ENCODE data around the gene SARDH.

SARDH gene

DNA sequence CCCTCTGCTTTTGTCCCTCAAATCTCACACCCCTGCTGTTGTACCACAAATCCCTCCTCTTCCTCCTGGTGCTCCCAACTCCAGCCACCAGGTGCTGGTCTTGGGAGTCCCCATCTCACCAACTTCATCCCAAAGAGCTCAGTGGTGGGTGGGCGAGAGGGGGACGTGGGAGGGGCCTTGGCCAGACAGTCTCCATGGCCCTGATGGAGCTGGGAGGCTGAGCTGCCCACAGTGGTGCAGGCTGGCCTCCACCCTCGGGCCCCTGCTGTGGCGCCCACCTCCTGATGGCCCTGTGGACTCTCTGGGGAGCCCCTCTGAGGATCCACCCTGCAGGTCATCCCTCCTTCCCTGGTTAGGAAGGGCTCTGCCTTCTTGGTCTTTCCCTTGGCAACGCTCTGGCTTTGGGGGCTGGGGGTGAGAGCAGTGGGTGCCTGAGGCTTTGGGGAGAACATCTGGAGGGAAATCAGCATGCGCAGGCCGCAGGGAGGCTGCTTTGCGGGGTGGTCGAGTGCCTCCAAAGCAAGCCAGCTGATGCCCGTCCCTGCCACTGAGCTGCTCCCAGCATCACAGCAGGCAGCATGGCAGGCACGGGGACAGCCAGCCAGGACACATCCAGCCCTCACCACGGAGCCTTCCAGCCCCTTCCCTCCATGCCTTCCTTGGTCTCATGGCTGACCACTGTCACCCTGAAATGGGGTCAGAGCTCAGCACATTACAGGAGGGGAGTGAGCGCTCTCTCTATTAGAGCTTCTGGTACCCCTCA, 121.3 kb downstream of the SARDH start:
- no peak for DNase-seq

DNA sequence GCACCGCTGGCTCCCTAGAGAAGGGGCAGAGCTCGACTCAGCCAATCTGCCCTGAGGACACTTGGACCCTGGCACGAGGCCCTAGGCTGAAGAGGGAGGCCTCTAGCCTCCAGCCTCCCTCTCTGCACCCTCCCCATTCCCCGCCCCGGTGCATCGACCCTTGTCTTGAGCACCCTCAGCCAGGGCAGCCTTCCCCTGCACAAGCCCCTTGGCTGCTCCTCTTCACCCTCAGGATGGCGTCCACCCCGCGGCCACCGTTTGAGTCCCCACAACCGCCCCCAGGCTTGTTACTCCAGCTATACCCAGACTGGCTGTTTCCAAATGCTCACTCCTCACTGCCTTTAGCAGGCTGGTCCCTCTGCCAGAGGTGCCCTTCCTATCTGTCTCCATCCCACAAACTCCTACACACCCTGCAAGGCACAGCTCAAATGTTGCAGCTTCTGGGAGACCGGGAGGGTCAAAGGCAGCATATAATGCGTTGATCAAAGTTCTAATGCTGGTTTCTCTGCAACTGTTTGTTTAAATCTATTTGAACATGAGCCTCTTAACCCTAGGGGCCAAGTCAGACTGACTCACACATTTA, 122.5 kb downstream of the SARDH start:
- no peak for DNase-seq

DNA sequence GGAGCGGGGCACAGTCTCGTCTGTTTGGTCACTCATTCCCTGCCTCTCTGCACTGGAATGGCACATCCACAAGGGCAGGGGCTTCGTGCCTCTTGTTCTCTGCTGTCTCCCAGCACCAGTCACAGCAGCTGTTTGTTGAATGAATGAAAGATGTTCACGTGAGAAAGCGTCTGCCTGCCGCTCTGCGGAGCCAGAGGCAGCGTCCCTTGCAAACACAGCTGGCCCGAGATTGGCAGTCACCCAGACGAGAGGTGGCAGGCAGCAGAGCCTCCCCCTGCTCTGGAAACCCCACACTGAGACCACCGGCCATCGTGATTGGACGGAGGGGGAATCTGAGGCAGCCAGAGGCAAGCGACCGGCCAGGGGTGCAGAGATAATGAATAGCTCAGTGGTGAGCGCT, 123.0 kb downstream of the SARDH start:
- no peak for DNase-seq

DNA sequence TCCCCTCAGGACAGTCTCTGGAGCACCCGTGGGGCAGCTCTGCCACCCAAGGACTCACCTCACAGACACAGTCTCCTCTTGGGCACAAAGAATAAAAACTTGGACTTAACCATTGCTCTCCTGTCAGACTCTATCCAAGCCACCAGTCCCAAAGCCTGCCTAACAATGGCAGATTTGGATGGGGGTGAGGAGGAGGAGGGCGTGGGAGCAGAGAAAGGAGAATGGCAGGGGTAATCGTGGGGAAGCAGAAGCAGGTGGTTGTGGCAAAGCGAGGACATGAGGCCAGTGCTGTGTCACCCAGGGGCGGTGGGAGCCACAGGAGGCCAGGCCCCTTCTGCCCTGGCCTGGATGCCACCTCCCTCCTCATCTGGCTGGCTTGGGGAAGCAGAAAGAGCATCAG, 123.5 kb downstream of the SARDH start:
- no peak for DNase-seq

DNA sequence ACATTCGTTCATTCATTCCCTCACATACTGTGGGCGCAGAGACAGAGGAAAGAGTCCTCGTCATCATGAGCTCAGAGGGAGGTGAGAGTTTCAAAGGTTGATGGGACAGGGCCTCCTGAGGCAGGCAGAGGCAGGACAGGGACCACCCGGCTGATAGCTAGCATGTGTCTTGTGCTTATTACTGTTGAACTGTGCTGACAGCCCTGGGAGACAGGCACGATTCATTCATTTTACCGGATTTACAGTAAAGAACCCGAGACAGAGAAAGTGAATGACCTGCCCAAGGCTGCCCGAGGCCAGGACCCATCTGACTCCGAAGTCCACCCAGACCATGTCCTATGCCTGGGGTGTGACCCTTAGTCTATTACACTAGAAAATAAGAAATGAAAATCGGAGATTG, 124.1 kb downstream of the SARDH start:
- no peak for DNase-seq
